ENCODE results near the gene TMEM126B. TPM values are rescaled to one million over a fixed set of nuclear protein-coding genes. Genes with fewer than 3 reads are reported as not detected.

Gene TMEM126B
- total and polyA plus RNA-seq, 2 donors (not counting 1 experiment from before 2014, with no cell fraction given): 21.7 to 38.5 TPM

DNA sequence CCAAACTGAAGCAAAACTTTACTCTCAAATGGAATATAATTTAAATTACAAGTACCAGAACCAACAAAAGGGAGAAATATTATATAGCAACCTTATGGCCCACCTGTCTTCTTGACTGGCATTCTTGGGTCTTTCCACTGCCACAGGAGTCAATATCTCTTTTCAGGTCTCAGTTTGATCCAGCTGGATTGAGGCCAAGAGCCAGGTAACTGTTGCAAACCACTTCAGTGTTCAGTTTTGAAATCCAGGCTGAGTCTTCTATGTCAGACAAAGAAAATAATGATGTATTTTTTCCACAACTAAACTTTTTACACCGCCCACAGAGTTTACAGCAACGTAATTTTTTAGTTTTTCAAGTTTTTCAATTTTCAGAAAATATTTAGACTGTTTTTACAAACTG lies 1.9 kb upstream of the TMEM126B start:
- H3K4me1 ChIP-seq (ENCODE audit: control insufficient read depth in 2 of 2, insufficient read depth in 2 of 2, low read length in 2 of 2): peaks cover 14 to 19% of the 10 kb centered on the region in 2 donors
- H3K27ac ChIP-seq (ENCODE audit: low read length in 2 of 2): no peak overlapping the region
- H3K9me3 ChIP-seq (ENCODE audit: control extremely low read depth in 1 of 3, control insufficient read depth in 2 of 3, insufficient read depth in 1 of 3, low read length in 2 of 3): no peaks in the 10 kb centered on the region
- H2AFZ ChIP-seq (ENCODE audit: insufficient read depth, low read depth, low read length, poor library complexity, severe bottlenecking): peak overlapping the region; percentile 97
- DNase-seq (no peak), ATAC-seq (ENCODE audit: low read depth) (no peak)
- Mint-ChIP-seq H3K4me3 (peak overlapping the region; percentile 99), H3K27ac (no peak overlapping the region), H3K27me3 (peaks cover 5% of the 10 kb centered on the region), H3K9me3 (ENCODE audit: insufficient read depth) (no peaks in the 10 kb centered on the region), H3K4me1 (peaks cover 28% of the 10 kb centered on the region)
- WGBS (ENCODE audit: insufficient coverage): no CpG with 5 or more reads among the region's 2 CpGs
- ChIA-PET POLR2A (interaction anchor here (3.3 kb wide), 1 partner anchor 21 kb away, joined by 20 read pairs; the partner anchor contains the start of gene TMEM126A), CTCF (interaction anchor here (1.1 to 2.3 kb wide), 2 partner anchors 37 to 39 kb away, joined by 3 to 15 read pairs; partner anchors contain the start of gene CREBZF)
- H3K27me3 ChIP-seq (replicated peaks in 1 of 4; ENCODE audit: control extremely low read depth in 1 of 4, control insufficient read depth in 3 of 4, insufficient read depth in 4 of 4, low read length in 3 of 4): no peaks in the 10 kb centered on the region
- peaks cover 27% of the 10 kb centered on the region for H3K79me2 ChIP-seq (ENCODE audit: control insufficient read depth, insufficient read depth, low read length)
- peaks cover 2 to 5% of the 10 kb centered on the region in 2 experiments for H3K36me3 ChIP-seq (replicated peaks in 1 of 2; ENCODE audit: control extremely low read depth in 1 of 2, control insufficient read depth in 1 of 2, extremely low read depth in 1 of 2, insufficient read depth in 2 of 2, low read length in 1 of 2)
- intact Hi-C loops (cut with micrococcal nuclease): loop anchor here (5.0 kb wide), 1 partner anchor 56 kb away; no protein-coding TSS in a partner anchor
- TF ChIP-seq EZH2 (IDR thresholded peaks at IDR 0.05; ENCODE audit: borderline replicate concordance, insufficient read depth, low read depth, low read length, poor library complexity, severe bottlenecking) (no peak), CTCF (IDR thresholded peaks at IDR 0.05) (no peak)
- no peak overlapping the region for H3K4me3 ChIP-seq (ENCODE audit: control extremely low read depth in 1 of 5, extremely low read depth in 1 of 5, insufficient read depth in 1 of 5, low read depth in 2 of 5, low read length in 4 of 5)
- H3K4me2 ChIP-seq (replicated peaks; ENCODE audit: low read depth, low read length, poor library complexity, severe bottlenecking): no peak overlapping the region
- no peak overlapping the region for H3K9ac ChIP-seq (ENCODE audit: low read length)
- H4K20me1 ChIP-seq (ENCODE audit: control insufficient read depth, insufficient read depth, low read length, poor library complexity, severe bottlenecking): no peaks in the 10 kb centered on the region

GRCh38 chr11:85627332-85627997 lies 928 bp upstream of the TMEM126B start, which contains the start of gene DLG2:
DLG2 (minus strand) TSS chr11:85627344.
- peaks cover 14 to 19% of the 10 kb centered on the region in 2 donors for H3K4me1 ChIP-seq (ENCODE audit: control insufficient read depth in 2 of 2, insufficient read depth in 2 of 2, low read length in 2 of 2)
- ChIA-PET POLR2A (interaction anchor here (0.8 to 3.3 kb wide), 3 partner anchors 20 to 617 kb away, joined by 4 to 20 read pairs (median 16); partner anchors contain the start of genes CREBZF, EED and TMEM126A), CTCF (interaction anchor here (0.8 to 2.3 kb wide), 9 partner anchors 18 to 1069 kb away, joined by 3 to 15 read pairs (median 4); partner anchors contain the start of genes CCDC83, CREBZF, EED and TMEM126A)
- intact Hi-C loops (cut with micrococcal nuclease): loop anchor here (5.0 kb wide), 1 partner anchor 55 kb away; no protein-coding TSS in a partner anchor
- H3K27ac Mint-ChIP-seq: peak within 1 kb of the TSS; percentile 96
- ATAC-seq (ENCODE audit: low read depth) (no peak), DNase-seq (peak; percentile 49)
- no peaks in the 10 kb centered on the region for H3K9me3 ChIP-seq (ENCODE audit: control extremely low read depth in 1 of 3, control insufficient read depth in 2 of 3, insufficient read depth in 1 of 3, low read length in 2 of 3)
- peak within 1 kb of the TSS; percentile 86 for H3K4me2 ChIP-seq (replicated peaks; ENCODE audit: low read depth, low read length, poor library complexity, severe bottlenecking)
- H2AFZ ChIP-seq (ENCODE audit: insufficient read depth, low read depth, low read length, poor library complexity, severe bottlenecking): peak within 1 kb of the TSS; percentile 97
- peak within 1 kb of the TSS; percentile 75 to 99 (median 85) for H3K4me3 ChIP-seq (ENCODE audit: control extremely low read depth in 1 of 5, extremely low read depth in 1 of 5, insufficient read depth in 1 of 5, low read depth in 2 of 5, low read length in 4 of 5)
- TF ChIP-seq EZH2 (IDR thresholded peaks at IDR 0.05; ENCODE audit: borderline replicate concordance, insufficient read depth, low read depth, low read length, poor library complexity, severe bottlenecking): no peak
- no peak for TF ChIP-seq CTCF (IDR thresholded peaks at IDR 0.05)
- H3K27me3 ChIP-seq (replicated peaks in 1 of 4; ENCODE audit: control extremely low read depth in 1 of 4, control insufficient read depth in 3 of 4, insufficient read depth in 4 of 4, low read length in 3 of 4): no peaks in the 10 kb centered on the region
- H4K20me1 ChIP-seq (ENCODE audit: control insufficient read depth, insufficient read depth, low read length, poor library complexity, severe bottlenecking): no peaks in the 10 kb centered on the region
- peaks cover 5% of the 10 kb centered on the region for H3K27me3 Mint-ChIP-seq
- 1% methylated on average over 22 of the region's 23 CpGs for WGBS (ENCODE audit: insufficient coverage)
- peaks cover 28% of the 10 kb centered on the region for H3K4me1 Mint-ChIP-seq
- H3K4me3 Mint-ChIP-seq: peak within 1 kb of the TSS; percentile 99
- peak within 1 kb of the TSS; percentile 80 for H3K9ac ChIP-seq (ENCODE audit: low read length)
- H3K9me3 Mint-ChIP-seq (ENCODE audit: insufficient read depth): no peaks in the 10 kb centered on the region
- H3K79me2 ChIP-seq (ENCODE audit: control insufficient read depth, insufficient read depth, low read length): peaks cover 27% of the 10 kb centered on the region
- peak within 1 kb of the TSS; percentile 65 to 87 for H3K27ac ChIP-seq (ENCODE audit: low read length in 2 of 2)
- H3K36me3 ChIP-seq (replicated peaks in 1 of 2; ENCODE audit: control extremely low read depth in 1 of 2, control insufficient read depth in 1 of 2, extremely low read depth in 1 of 2, insufficient read depth in 2 of 2, low read length in 1 of 2): peaks cover 2 to 5% of the 10 kb centered on the region in 2 experiments

Data from B cell (primary cell).